CD8-positive, alpha-beta memory T cell (primary cell): Measurements from ENCODE around the gene C1orf159. TPM values are rescaled to one million over a fixed set of nuclear protein-coding genes. Genes with fewer than 3 reads are reported as not detected.
"Not testable (repeated sequence)": the region's sequence is repeated elsewhere in the genome, so short reads cannot be mapped to it uniquely, and the experiment has no call there.

ENCODE experiments used
- CTCF ChIA-PET: fragments of 350-600 bp; sonication (Branson Sonifier 250); formaldehyde crosslinking; loops from one replicate; lab custom pipeline; 2021; ENCODE audit warnings: antibody characterized with exemption; lab: Charles Lee
- POLR2A ChIA-PET: fragments of 350-600 bp; sonication (Branson Sonifier 250); formaldehyde crosslinking; loops from one replicate; lab custom pipeline; 2021; ENCODE audit warnings: antibody characterized with exemption; lab: Charles Lee
- DNase-seq, 5 donors: peaks; one replicate each; pipeline versions ENCODE4 v3.0.0 to v3.0.0-alpha.2; 2020 to 2022; ENCODE audit warnings: mixed read lengths in 1 of 5
- H3K27ac ChIP-seq: one replicate; pipeline ENCODE4 v1.7.0; 2013; ENCODE audit warnings: low read depth, mild to moderate bottlenecking, low read length, moderate library complexity
- H3K27me3 ChIP-seq: 2 replicates; pipeline ENCODE4 v1.7.0; 2013; ENCODE audit warnings: low read length, mild to moderate bottlenecking; ENCODE audit not compliant: insufficient read depth, poor library complexity, severe bottlenecking
- H3K36me3 ChIP-seq: 2 replicates; pipeline ENCODE4 v1.7.0; 2013; ENCODE audit warnings: mild to moderate bottlenecking, low read length, moderate library complexity; ENCODE audit not compliant: insufficient read depth
- H3K4me1 ChIP-seq: 2 replicates; pipeline ENCODE4 v1.7.0; 2013; ENCODE audit warnings: mild to moderate bottlenecking, low read length, moderate library complexity; ENCODE audit not compliant: insufficient read depth
- H3K4me3 ChIP-seq: 2 replicates; pipeline ENCODE4 v1.7.0; 2013; ENCODE audit warnings: mild to moderate bottlenecking, low read length
- H3K9me3 ChIP-seq: 2 replicates; pipeline ENCODE4 v1.7.0; 2013; ENCODE audit warnings: mild to moderate bottlenecking, low read length
- H3K27ac Mint-ChIP-seq, 8 donors: one replicate each; pipeline ENCODE4 v1.8.0; 2020 to 2021; ENCODE audit warnings: mixed read lengths in 8 of 8, mild to moderate bottlenecking in 6 of 8, inconsistent platforms in 3 of 8, moderate library complexity in 3 of 8
- H3K27me3 Mint-ChIP-seq, 2 donors: one replicate each; pipeline ENCODE4 v1.8.0; 2020 to 2021; ENCODE audit warnings: mixed read lengths in 2 of 2, mild to moderate bottlenecking in 1 of 2, moderate library complexity in 1 of 2
- H3K36me3 Mint-ChIP-seq, 3 donors: one replicate each; pipeline ENCODE4 v1.8.0; 2020 to 2021; ENCODE audit warnings: mixed read lengths in 3 of 3, inconsistent platforms in 1 of 3, mild to moderate bottlenecking in 1 of 3
- H3K4me1 Mint-ChIP-seq, 3 donors: one replicate each; pipeline ENCODE4 v1.8.0; 2020 to 2021; ENCODE audit warnings: mixed read lengths in 3 of 3, inconsistent platforms in 1 of 3, mild to moderate bottlenecking in 1 of 3
- H3K4me3 Mint-ChIP-seq, 7 donors: one replicate each; pipeline ENCODE4 v1.8.0; 2020 to 2021; ENCODE audit warnings: mixed read lengths in 7 of 7, mild to moderate bottlenecking in 6 of 7, moderate library complexity in 4 of 7, inconsistent platforms in 2 of 7
- H3K9me3 Mint-ChIP-seq, 5 donors: one replicate each; pipeline ENCODE4 v1.8.0; 2020 to 2022; ENCODE audit warnings: mixed read lengths in 5 of 5, mild to moderate bottlenecking in 3 of 5, moderate library complexity in 2 of 5, inconsistent platforms in 1 of 5
- polyA plus RNA-seq: library from polyadenylated mRNA; unstranded; fragments of 300-500 nt; fragmentation: Illumina TruSeq; gene quantifications from one replicate; pipeline ENCODE4 v1.2.3, GENCODE V29; 2021
- total RNA-seq, 2 experiments: library from RNA; stranded (reverse); gene quantifications; one replicate each; pipeline ENCODE4 v1.2.3, GENCODE V29; 2021

The C1orf159 gene
- total and polyA plus RNA-seq, 3 experiments from 2014 or later = 7.9 to 20.8 (median 18.7) TPM

- H3K27ac ChIP-seq = no peak overlapping the region
Observed at GRCh38 chr1:1153874-1154273, 38.0 kb upstream of the C1orf159 start.

GRCh38 chr1:1153215-1153614, 37.3 kb upstream of the C1orf159 start:
- Mint-ChIP-seq H3K9me3 (peaks cover 5 to 15% (median 13%) of the 10 kb centered on the region in 5 donors), H3K27ac (peak overlapping the region in 6 of 8 donors; percentile 51 to 89 (median 85))
- H3K27me3 ChIP-seq, H3K4me3 Mint-ChIP-seq, H3K27ac ChIP-seq, H3K36me3 Mint-ChIP-seq, H3K9me3 ChIP-seq, H3K4me3 ChIP-seq, DNase-seq, H3K4me1 Mint-ChIP-seq, H3K4me1 ChIP-seq, CTCF ChIA-PET, POLR2A ChIA-PET, H3K36me3 ChIP-seq, H3K27me3 Mint-ChIP-seq: not testable (repeated sequence)

More at GRCh38 chr1:1153874-1154273, 38.0 kb upstream of the C1orf159 start:
- H3K27ac Mint-ChIP-seq = peak overlapping the region in 4 of 8 donors; percentile 62 to 93 (median 76)
- Histone ChIP-seq H3K9me3 (peaks cover 7% of the 10 kb centered on the region), H3K4me1 (peaks cover 5% of the 10 kb centered on the region), H3K27me3 (no peaks in the 10 kb centered on the region), H3K4me3 (no peak overlapping the region), H3K36me3 (no peaks in the 10 kb centered on the region)
- POLR2A ChIA-PET = no interaction called here
- H3K4me3 Mint-ChIP-seq = no peak overlapping the region
- peaks cover 0 to 7% (median 2%) of the 10 kb centered on the region in 3 donors for H3K4me1 Mint-ChIP-seq
- H3K36me3 Mint-ChIP-seq = no peaks in the 10 kb centered on the region
- no peak for DNase-seq
- CTCF ChIA-PET = no interaction called here
- peaks cover 0 to 2% of the 10 kb centered on the region in 2 donors for H3K27me3 Mint-ChIP-seq
- H3K9me3 Mint-ChIP-seq = peaks cover 5 to 15% (median 13%) of the 10 kb centered on the region in 5 donors

GRCh38 chr1:1152431-1152830, 36.5 kb upstream of the C1orf159 start:
- H3K4me3 Mint-ChIP-seq, H3K4me1 Mint-ChIP-seq, H3K27me3 Mint-ChIP-seq, H3K36me3 ChIP-seq, H3K27ac ChIP-seq, H3K36me3 Mint-ChIP-seq, DNase-seq, H3K4me3 ChIP-seq, H3K27me3 ChIP-seq, H3K9me3 ChIP-seq, H3K4me1 ChIP-seq, POLR2A ChIA-PET: not testable (repeated sequence)
- Mint-ChIP-seq H3K9me3 (peaks cover 5 to 15% (median 13%) of the 10 kb centered on the region in 5 donors), H3K27ac (peak overlapping the region in 6 of 8 donors; percentile 58 to 86 (median 74))
- CTCF ChIA-PET = interaction anchor here (0.6 kb wide), 1 partner anchor 13 kb away, joined by 3 read pairs; no protein-coding TSS in a partner anchor

GRCh38 chr1:1151306-1151705, 35.4 kb upstream of the C1orf159 start:
- Histone ChIP-seq H3K4me3 (no peak overlapping the region), H3K27me3 (no peaks in the 10 kb centered on the region), H3K9me3 (peaks cover 7% of the 10 kb centered on the region), H3K4me1 (no peaks in the 10 kb centered on the region), H3K27ac (no peak overlapping the region), H3K36me3 (no peaks in the 10 kb centered on the region)
- Mint-ChIP-seq H3K4me3 (no peak overlapping the region), H3K36me3 (no peaks in the 10 kb centered on the region), H3K4me1 (peaks cover 0 to 7% (median 2%) of the 10 kb centered on the region in 3 donors), H3K27me3 (peaks cover 0 to 2% of the 10 kb centered on the region in 2 donors), H3K27ac (no peak overlapping the region), H3K9me3 (peaks cover 5 to 15% (median 13%) of the 10 kb centered on the region in 5 donors)
- DNase-seq = no peak
- ChIA-PET CTCF (no interaction called here), POLR2A (no interaction called here)

GRCh38 chr1:1150100-1150499, 34.2 kb upstream of the C1orf159 start:
- Mint-ChIP-seq H3K27me3 (peaks cover 0 to 2% of the 10 kb centered on the region in 2 donors), H3K4me3 (no peak overlapping the region), H3K36me3 (no peaks in the 10 kb centered on the region), H3K4me1 (peaks cover 0 to 7% (median 2%) of the 10 kb centered on the region in 3 donors), H3K27ac (no peak overlapping the region), H3K9me3 (peaks cover 5 to 15% (median 13%) of the 10 kb centered on the region in 5 donors)
- peaks cover 7% of the 10 kb centered on the region for H3K9me3 ChIP-seq
- no peak overlapping the region for H3K27ac ChIP-seq
- no peak for DNase-seq
- POLR2A ChIA-PET = no interaction called here
- CTCF ChIA-PET = no interaction called here
- H3K4me3 ChIP-seq = no peak overlapping the region
- H3K27me3 ChIP-seq = no peaks in the 10 kb centered on the region
- no peaks in the 10 kb centered on the region for H3K36me3 ChIP-seq
- no peaks in the 10 kb centered on the region for H3K4me1 ChIP-seq

- Histone ChIP-seq H3K9me3 (peaks cover 7% of the 10 kb centered on the region), H3K4me3 (no peak overlapping the region), H3K27me3 (no peaks in the 10 kb centered on the region), H3K27ac (no peak overlapping the region), H3K4me1 (peaks cover 5% of the 10 kb centered on the region), H3K36me3 (no peaks in the 10 kb centered on the region)
- CTCF ChIA-PET = no interaction called here
- peak overlapping the region in 1 of 8 donors; percentile 24 for H3K27ac Mint-ChIP-seq
- peaks cover 0 to 7% (median 2%) of the 10 kb centered on the region in 3 donors for H3K4me1 Mint-ChIP-seq
- DNase-seq = no peak
- no peaks in the 10 kb centered on the region for H3K36me3 Mint-ChIP-seq
- peaks cover 5 to 15% (median 13%) of the 10 kb centered on the region in 5 donors for H3K9me3 Mint-ChIP-seq
- POLR2A ChIA-PET = no interaction called here
- H3K27me3 Mint-ChIP-seq = peaks cover 0 to 2% of the 10 kb centered on the region in 2 donors
- H3K4me3 Mint-ChIP-seq = no peak overlapping the region
Observed at GRCh38 chr1:1149416-1149815, 33.5 kb upstream of the C1orf159 start.

- Histone ChIP-seq H3K27ac (no peak overlapping the region), H3K4me3 (no peak overlapping the region), H3K4me1 (peaks cover 13% of the 10 kb centered on the region), H3K27me3 (no peaks in the 10 kb centered on the region), H3K36me3 (no peaks in the 10 kb centered on the region), H3K9me3 (peaks cover 7% of the 10 kb centered on the region)
- DNase-seq = no peak
- H3K9me3 Mint-ChIP-seq = peaks cover 3 to 11% (median 7%) of the 10 kb centered on the region in 5 donors
- peaks cover 4 to 12% (median 6%) of the 10 kb centered on the region in 3 donors for H3K4me1 Mint-ChIP-seq
- H3K27ac Mint-ChIP-seq = no peak overlapping the region
- H3K27me3 Mint-ChIP-seq = peaks cover 0 to 2% of the 10 kb centered on the region in 2 donors
- CTCF ChIA-PET = no interaction called here
- no peak overlapping the region for H3K4me3 Mint-ChIP-seq
- no peaks in the 10 kb centered on the region for H3K36me3 Mint-ChIP-seq
- POLR2A ChIA-PET = no interaction called here
Observed at GRCh38 chr1:1148569-1148968, 32.7 kb upstream of the C1orf159 start.

GRCh38 chr1:1148061-1148460, 32.2 kb upstream of the C1orf159 start:
- ChIA-PET POLR2A (no interaction called here), CTCF (no interaction called here)
- H3K27me3 Mint-ChIP-seq = no peaks in the 10 kb centered on the region
- no peaks in the 10 kb centered on the region for H3K36me3 Mint-ChIP-seq
- no peak overlapping the region for H3K4me3 Mint-ChIP-seq
- H3K27ac Mint-ChIP-seq = no peak overlapping the region
- Histone ChIP-seq H3K4me1 (peaks cover 16% of the 10 kb centered on the region), H3K36me3 (no peaks in the 10 kb centered on the region), H3K27ac (no peak overlapping the region), H3K27me3 (no peaks in the 10 kb centered on the region), H3K4me3 (no peak overlapping the region), H3K9me3 (peaks cover 7% of the 10 kb centered on the region)
- peaks cover 2 to 9% (median 6%) of the 10 kb centered on the region in 3 donors for H3K4me1 Mint-ChIP-seq
- no peak for DNase-seq
- H3K9me3 Mint-ChIP-seq = peaks cover 3 to 6% (median 4%) of the 10 kb centered on the region in 5 donors
